Lower leg skin (tissue), 3 donors: Measurements from ENCODE around the gene CRYGA.
"Not testable (repeated sequence)": the region's sequence is repeated elsewhere in the genome, so short reads cannot be mapped to it uniquely, and the experiment has no call there.

Experiments
- CTCF ChIP-seq, 3 donors: fragments of 450-650 bp; IDR thresholded peaks; one replicate each; pipeline ENCODE4 v1.5.1; 2016; ENCODE audit warnings: antibody characterized with exemption in 3 of 3, mild to moderate bottlenecking in 3 of 3, moderate library complexity in 2 of 3
- POLR2A ChIP-seq, 2 donors: fragments of 450-650 bp; IDR thresholded peaks; one replicate each; pipeline ENCODE4 v1.6.1; 2016 to 2017; ENCODE audit warnings: antibody characterized with exemption in 2 of 2, mild to moderate bottlenecking in 1 of 2, moderate library complexity in 1 of 2

- TF ChIP-seq CTCF, POLR2A (IDR thresholded peaks at IDR 0.05): not testable (repeated sequence)
These were observed 46.0 kb downstream of the CRYGA start for GRCh38 chr2:208117390-208117789.
